ENCODE results near the gene WEE2.

WEE2 gene

GRCh38 chr7:141685285-141686023 lies 22.7 kb upstream of the WEE2 start:
- CTCF ChIA-PET: interaction anchor here (0.6 to 1.4 kb wide), 7 partner anchors 10 to 1075 kb away, joined by 3 read pairs; no protein-coding TSS in a partner anchor
- Histone ChIP-seq H3K27ac (ENCODE audit: extremely low read depth, low read depth, low read length) (no peak overlapping the region), H3K9me3 (ENCODE audit: control insufficient read depth, insufficient read depth, low read depth, low read length) (no peaks in the 10 kb centered on the region), H3K4me3 (ENCODE audit: low read depth, low read length) (no peak overlapping the region), H3K4me1 (ENCODE audit: control insufficient read depth, insufficient read depth, low read length) (peaks cover 4% of the 10 kb centered on the region; the same call in 1 of the 2 replicates), H3K36me3 (ENCODE audit: control insufficient read depth in 2 of 2, insufficient read depth in 1 of 2, low read length in 2 of 2) (peaks cover 5 to 39% of the 10 kb centered on the region in 2 experiments; a peak in 2 of 3 replicates)
- TF ChIP-seq ZNF404 (tag by site-specific recombination; IDR thresholded peaks at IDR 0.05): no peak
- no peak for TF ChIP-seq ZNF311 (tag by site-specific recombination; IDR thresholded peaks at IDR 0.05; ENCODE audit: borderline replicate concordance)
- no peak for TF ChIP-seq ZNF473 (tag by site-specific recombination; IDR thresholded peaks at IDR 0.05)
- TF ChIP-seq ZNF791 (tag by site-specific recombination; IDR thresholded peaks at IDR 0.05): no peak
- TF ChIP-seq ZNF626 (tag by site-specific recombination; IDR thresholded peaks at IDR 0.05): no peak
- TF ChIP-seq, protein P1, sequence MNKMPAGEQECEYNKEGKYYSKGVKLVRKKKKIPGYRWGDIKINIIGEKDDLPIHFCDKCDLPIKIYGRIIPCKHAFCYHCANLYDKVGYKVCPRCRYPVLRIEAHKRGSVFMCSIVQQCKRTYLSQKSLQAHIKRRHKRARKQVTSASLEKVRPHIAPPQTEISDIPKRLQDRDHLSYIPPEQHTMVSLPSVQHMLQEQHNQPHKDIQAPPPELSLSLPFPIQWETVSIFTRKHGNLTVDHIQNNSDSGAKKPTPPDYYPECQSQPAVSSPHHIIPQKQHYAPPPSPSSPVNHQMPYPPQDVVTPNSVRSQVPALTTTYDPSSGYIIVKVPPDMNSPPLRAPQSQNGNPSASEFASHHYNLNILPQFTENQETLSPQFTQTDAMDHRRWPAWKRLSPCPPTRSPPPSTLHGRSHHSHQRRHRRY (tag by site-specific recombination; IDR thresholded peaks at IDR 0.05): no peak
- no peak for TF ChIP-seq ZBTB8A (tag by site-specific recombination; IDR thresholded peaks at IDR 0.05)
- no peak for TF ChIP-seq ZNF335 (tag by site-specific recombination; conservative IDR thresholded peaks at IDR 0.05)
- no peak for TF ChIP-seq ZNF513 (tag by site-specific recombination; IDR thresholded peaks at IDR 0.05)
- POLR2A ChIA-PET: no interaction called here

- TF ChIP-seq ZNF416 (tag by site-specific recombination; IDR thresholded peaks at IDR 0.05) (no peak), PRDM1 (tag by site-specific recombination; IDR thresholded peaks at IDR 0.05) (no peak), ZNF350 (tag by site-specific recombination; IDR thresholded peaks at IDR 0.05) (no peak), ZNF202 (tag by site-specific recombination; IDR thresholded peaks at IDR 0.05; ENCODE audit: borderline replicate concordance) (no peak), KLF7 (tag by site-specific recombination; IDR thresholded peaks at IDR 0.05; ENCODE audit: borderline replicate concordance) (no peak), ATF2 (tag by site-specific recombination; IDR thresholded peaks at IDR 0.05; ENCODE audit: low read depth) (no peak), ZNF768 (tag by site-specific recombination; IDR thresholded peaks at IDR 0.05) (no peak), ZNF513 (tag by site-specific recombination; IDR thresholded peaks at IDR 0.05) (no peak), ZSCAN4 (tag by site-specific recombination; IDR thresholded peaks at IDR 0.05) (no peak), YY2 (tag by site-specific recombination; IDR thresholded peaks at IDR 0.05) (no peak)
- TF ChIP-seq, protein P2, sequence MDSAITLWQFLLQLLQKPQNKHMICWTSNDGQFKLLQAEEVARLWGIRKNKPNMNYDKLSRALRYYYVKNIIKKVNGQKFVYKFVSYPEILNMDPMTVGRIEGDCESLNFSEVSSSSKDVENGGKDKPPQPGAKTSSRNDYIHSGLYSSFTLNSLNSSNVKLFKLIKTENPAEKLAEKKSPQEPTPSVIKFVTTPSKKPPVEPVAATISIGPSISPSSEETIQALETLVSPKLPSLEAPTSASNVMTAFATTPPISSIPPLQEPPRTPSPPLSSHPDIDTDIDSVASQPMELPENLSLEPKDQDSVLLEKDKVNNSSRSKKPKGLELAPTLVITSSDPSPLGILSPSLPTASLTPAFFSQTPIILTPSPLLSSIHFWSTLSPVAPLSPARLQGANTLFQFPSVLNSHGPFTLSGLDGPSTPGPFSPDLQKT (IDR thresholded peaks at IDR 0.05; ENCODE audit: borderline replicate concordance, low read depth, low read length): no peak
- TF ChIP-seq, protein P3, sequence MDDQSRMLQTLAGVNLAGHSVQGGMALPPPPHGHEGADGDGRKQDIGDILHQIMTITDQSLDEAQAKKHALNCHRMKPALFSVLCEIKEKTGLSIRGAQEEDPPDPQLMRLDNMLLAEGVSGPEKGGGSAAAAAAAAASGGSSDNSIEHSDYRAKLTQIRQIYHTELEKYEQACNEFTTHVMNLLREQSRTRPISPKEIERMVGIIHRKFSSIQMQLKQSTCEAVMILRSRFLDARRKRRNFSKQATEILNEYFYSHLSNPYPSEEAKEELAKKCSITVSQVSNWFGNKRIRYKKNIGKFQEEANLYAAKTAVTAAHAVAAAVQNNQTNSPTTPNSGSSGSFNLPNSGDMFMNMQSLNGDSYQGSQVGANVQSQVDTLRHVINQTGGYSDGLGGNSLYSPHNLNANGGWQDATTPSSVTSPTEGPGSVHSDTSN (CRISPR knock-in tag; IDR thresholded peaks at IDR 0.05): no peak
- TF ChIP-seq, protein P4, sequence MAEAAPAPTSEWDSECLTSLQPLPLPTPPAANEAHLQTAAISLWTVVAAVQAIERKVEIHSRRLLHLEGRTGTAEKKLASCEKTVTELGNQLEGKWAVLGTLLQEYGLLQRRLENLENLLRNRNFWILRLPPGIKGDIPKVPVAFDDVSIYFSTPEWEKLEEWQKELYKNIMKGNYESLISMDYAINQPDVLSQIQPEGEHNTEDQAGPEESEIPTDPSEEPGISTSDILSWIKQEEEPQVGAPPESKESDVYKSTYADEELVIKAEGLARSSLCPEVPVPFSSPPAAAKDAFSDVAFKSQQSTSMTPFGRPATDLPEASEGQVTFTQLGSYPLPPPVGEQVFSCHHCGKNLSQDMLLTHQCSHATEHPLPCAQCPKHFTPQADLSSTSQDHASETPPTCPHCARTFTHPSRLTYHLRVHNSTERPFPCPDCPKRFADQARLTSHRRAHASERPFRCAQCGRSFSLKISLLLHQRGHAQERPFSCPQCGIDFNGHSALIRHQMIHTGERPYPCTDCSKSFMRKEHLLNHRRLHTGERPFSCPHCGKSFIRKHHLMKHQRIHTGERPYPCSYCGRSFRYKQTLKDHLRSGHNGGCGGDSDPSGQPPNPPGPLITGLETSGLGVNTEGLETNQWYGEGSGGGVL (tag by site-specific recombination; IDR thresholded peaks at IDR 0.05): no peak
- Histone ChIP-seq H3K4me1 (ENCODE audit: control insufficient read depth, insufficient read depth, low read length) (peaks cover 4% of the 10 kb centered on the region; the same call in 1 of the 2 replicates), H3K27ac (ENCODE audit: extremely low read depth, low read depth, low read length) (no peak overlapping the region), H3K9me3 (ENCODE audit: control insufficient read depth, insufficient read depth, low read depth, low read length) (no peaks in the 10 kb centered on the region), H3K36me3 (ENCODE audit: control insufficient read depth in 2 of 2, insufficient read depth in 1 of 2, low read length in 2 of 2) (peaks cover 5 to 34% of the 10 kb centered on the region in 2 experiments; a peak in 2 of 3 replicates), H3K4me3 (ENCODE audit: low read depth, low read length) (no peak overlapping the region)
- ChIA-PET POLR2A (no interaction called here), CTCF (interaction anchor here (0.7 to 1.4 kb wide), 6 partner anchors 10 to 100 kb away, joined by 3 read pairs; no protein-coding TSS in a partner anchor)
These were observed 22.1 kb upstream of the WEE2 start for GRCh38 chr7:141686074-141686473.

All from HEK293 (cell line).